NCI-H2081 (cell line): ENCODE results near the gene GET4.

Experiments used
- DNase-seq, 2 experiments: peaks; one replicate each; lab custom pipeline; 2025; lab: John Stamatoyannopoulos, UW

GET4 gene

GRCh38 chr7:876077-876971 is at the start of gene GET4:
GET4 (plus strand) TSS chr7:876554; CDS start chr7:876646, 92 bp downstream.
- DNase-seq: peak; percentile 97

- no peak for DNase-seq
Measured at GRCh38 chr7:828793-829561, 47.4 kb upstream of the GET4 start.

GRCh38 chr7:830069-830468 is 46.3 kb upstream of the GET4 start:
- DNase-seq: peak; percentile 27 to 75

- DNase-seq: no peak
Measured at GRCh38 chr7:831596-832166, 44.7 kb upstream of the GET4 start.

- peak in 1 of 2 experiments; percentile 24 for DNase-seq
Measured at GRCh38 chr7:832167-832967, 44.0 kb upstream of the GET4 start, which contains the start of gene SUN1. SUN1 (plus strand) TSS chr7:832476; CDS start chr7:832525, 49 bp downstream.

- no peak for DNase-seq
Measured at GRCh38 chr7:832968-833424, 43.4 kb upstream of the GET4 start.

- no peak for DNase-seq
Measured at GRCh38 chr7:833601-834258, 42.6 kb upstream of the GET4 start.

GRCh38 chr7:834277-834676 is 42.1 kb upstream of the GET4 start:
- no peak for DNase-seq

GRCh38 chr7:835021-835420 is 41.3 kb upstream of the GET4 start:
- no peak for DNase-seq

- DNase-seq: no peak
Measured at GRCh38 chr7:835485-836401, 40.6 kb upstream of the GET4 start.

GRCh38 chr7:836429-836828 is 39.9 kb upstream of the GET4 start:
- no peak for DNase-seq

GRCh38 chr7:837001-837400 is 39.4 kb upstream of the GET4 start:
- no peak for DNase-seq

GRCh38 chr7:840001-840600 is 36.3 kb upstream of the GET4 start:
- DNase-seq: no peak

GRCh38 chr7:841943-842342 is 34.4 kb upstream of the GET4 start:
- DNase-seq: no peak

- peak in 1 of 2 experiments; percentile 13 for DNase-seq
Measured at GRCh38 chr7:842431-843031, 33.8 kb upstream of the GET4 start.

GRCh38 chr7:843230-843629 is 33.1 kb upstream of the GET4 start:
- no peak for DNase-seq

- DNase-seq: no peak
Measured at GRCh38 chr7:844043-844442, 32.3 kb upstream of the GET4 start.

GRCh38 chr7:844514-844913 is 31.8 kb upstream of the GET4 start:
- DNase-seq: no peak

- DNase-seq: no peak
Measured at GRCh38 chr7:845091-845490, 31.3 kb upstream of the GET4 start.
